DOHH2 (cell line): ENCODE results near the gene IPO5.

Experiments
- H3F3A ChIP-seq: fragments of 200-600 bp; sonication (generic), shearing (Covaris generic); 2 replicates; pipeline ENCODE4 v1.6.0; 2016; ENCODE audit warnings: antibody characterized with exemption, mild to moderate bottlenecking; ENCODE audit not compliant: control insufficient read depth, insufficient read depth
- H3K27ac ChIP-seq: fragments of 200-600 bp; sonication (generic); 2 replicates; pipeline ENCODE4 v1.5.1; 2014; ENCODE audit warnings: low read depth, mild to moderate bottlenecking, low read length, moderate library complexity
- H3K27me3 ChIP-seq: fragments of 200-600 bp; sonication (generic); 2 replicates; pipeline ENCODE4 v1.6.1; 2014; ENCODE audit warnings: mild to moderate bottlenecking, low read length, mixed read lengths; ENCODE audit not compliant: control insufficient read depth
- H3K36me3 ChIP-seq: fragments of 200-600 bp; sonication (generic); 2 replicates; pipeline ENCODE4 v1.6.1; 2014; ENCODE audit warnings: mild to moderate bottlenecking, low read length, moderate library complexity, mixed read lengths; ENCODE audit not compliant: control insufficient read depth
- H3K4me1 ChIP-seq: fragments of 200-600 bp; sonication (generic); 2 replicates; pipeline ENCODE4 v1.6.1; 2014; ENCODE audit warnings: mild to moderate bottlenecking, low read length, mixed read lengths; ENCODE audit not compliant: control insufficient read depth
- H3K4me2 ChIP-seq: fragments of 200-600 bp; sonication (generic); 2 replicates; pipeline ENCODE4 v1.6.0; 2014; ENCODE audit warnings: mild to moderate bottlenecking, low read length, moderate library complexity
- H3K4me3 ChIP-seq: fragments of 200-600 bp; sonication (generic); 2 replicates; pipeline ENCODE4 v1.5.1; 2014; ENCODE audit warnings: mild to moderate bottlenecking, low read length, mixed read lengths
- H3K79me2 ChIP-seq: fragments of 200-600 bp; sonication (generic); 2 replicates; pipeline ENCODE4 v1.6.1; 2014; ENCODE audit warnings: mild to moderate bottlenecking, low read length, mixed read lengths; ENCODE audit not compliant: control insufficient read depth
- H3K9me2 ChIP-seq: fragments of 200-600 bp; sonication (generic); replicated peaks from 2 replicates; pipeline ENCODE4 v1.6.1; 2014; ENCODE audit warnings: mild to moderate bottlenecking, low read length, mixed read lengths; ENCODE audit not compliant: control insufficient read depth
- H3K9me3 ChIP-seq: fragments of 200-600 bp; sonication (generic); 2 replicates; pipeline ENCODE4 v1.6.1; 2014; ENCODE audit warnings: antibody characterized with exemption, low read length, mixed read lengths; ENCODE audit not compliant: control insufficient read depth, insufficient read depth
- H4K20me1 ChIP-seq: fragments of 200-600 bp; sonication (generic); 2 replicates; pipeline ENCODE4 v1.6.0; 2014; ENCODE audit warnings: low read depth, mild to moderate bottlenecking, antibody characterized with exemption, low read length, moderate library complexity; ENCODE audit not compliant: control insufficient read depth, insufficient read depth
- CTCF ChIP-seq: fragments of 200-600 bp; sonication (generic); IDR thresholded peaks from one replicate; pipeline ENCODE4 v1.5.1; 2014; ENCODE audit warnings: antibody characterized with exemption, mild to moderate bottlenecking, low read depth, low read length; ENCODE audit not compliant: poor library complexity, severe bottlenecking
- EZH2phosphoT487 ChIP-seq: fragments of 200-600 bp; sonication (generic); IDR thresholded peaks from 2 replicates; pipeline ENCODE4 v1.6.1; 2017; ENCODE audit warnings: borderline replicate concordance, mild to moderate bottlenecking, antibody characterized with exemption, low read length, moderate library complexity, mixed read lengths

IPO5 gene

DNA sequence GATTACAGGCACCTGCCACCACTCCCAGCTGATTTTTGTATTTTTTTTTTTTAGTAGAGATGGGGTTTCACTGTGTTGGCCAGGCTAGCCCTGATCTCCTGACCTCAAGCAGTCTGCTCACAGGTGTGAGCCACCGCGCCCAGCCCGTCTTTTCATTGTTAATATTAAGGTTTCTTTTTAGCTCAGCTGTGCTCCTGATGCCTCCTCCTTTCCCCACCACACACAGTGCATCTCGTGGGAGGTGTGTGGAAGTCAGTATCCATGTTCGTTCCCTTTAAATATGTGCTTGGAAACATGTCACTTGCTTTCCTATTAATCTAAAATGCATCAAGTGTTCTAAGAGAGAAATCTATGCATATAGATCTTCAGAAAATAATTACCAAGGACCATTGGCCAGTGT is 53.5 kb downstream of the IPO5 start:
- Histone ChIP-seq H3K9me3 (no peaks in the 10 kb centered on the region), H3K79me2 (no peaks in the 10 kb centered on the region), H3K36me3 (peaks cover 89% of the 10 kb centered on the region), H3K4me3 (no peak overlapping the region), H3K9me2 (no peaks in the 10 kb centered on the region), H3F3A (no peaks in the 10 kb centered on the region), H4K20me1 (0 out of 2 replicates have a peak, but pooled peaks cover 4% of the 10 kb centered on the region), H3K4me2 (no peak overlapping the region), H3K4me1 (no peaks in the 10 kb centered on the region), H3K27me3 (no peaks in the 10 kb centered on the region), H3K27ac (no peak overlapping the region)
- TF ChIP-seq EZH2phosphoT487 (no peak), CTCF (no peak)

- Histone ChIP-seq H3K36me3 (peaks cover 96% of the 10 kb centered on the region), H4K20me1 (no peaks in the 10 kb centered on the region), H3K27ac (no peak overlapping the region), H3K27me3 (no peaks in the 10 kb centered on the region), H3K79me2 (no peaks in the 10 kb centered on the region), H3K4me2 (no peak overlapping the region), H3F3A (no peaks in the 10 kb centered on the region), H3K9me3 (no peaks in the 10 kb centered on the region), H3K4me1 (no peaks in the 10 kb centered on the region), H3K4me3 (no peak overlapping the region), H3K9me2 (no peaks in the 10 kb centered on the region)
- no peak for TF ChIP-seq CTCF
Observed at GRCh38 chr13:98013241-98013640, 59.8 kb downstream of the IPO5 start.

DNA sequence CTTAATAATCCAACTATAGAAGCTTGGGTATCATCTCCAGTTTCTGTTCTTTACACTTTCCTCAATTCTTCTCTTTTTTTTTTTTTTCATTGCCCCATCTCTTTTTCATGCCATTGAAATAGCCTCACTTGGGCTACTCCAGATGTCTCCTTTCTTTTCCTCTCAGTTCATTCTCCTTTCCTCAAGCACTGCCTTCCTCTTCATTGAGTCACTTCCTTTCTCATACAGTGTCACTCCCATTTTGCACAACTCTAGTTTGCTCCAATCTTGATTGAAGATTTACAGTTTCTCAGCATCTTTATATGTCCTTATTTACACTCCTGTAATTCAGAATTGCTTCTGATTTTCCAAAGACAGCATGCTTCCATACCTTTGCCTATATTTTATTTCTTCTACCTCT is 61.3 kb downstream of the IPO5 start:
- Histone ChIP-seq H3K79me2 (no peaks in the 10 kb centered on the region), H3K9me2 (no peaks in the 10 kb centered on the region), H3K4me2 (no peak overlapping the region), H3K4me3 (no peak overlapping the region), H3K4me1 (no peaks in the 10 kb centered on the region), H3K27me3 (no peaks in the 10 kb centered on the region), H3K9me3 (no peaks in the 10 kb centered on the region), H3K27ac (no peak overlapping the region), H4K20me1 (no peaks in the 10 kb centered on the region), H3K36me3 (peaks cover 96% of the 10 kb centered on the region), H3F3A (no peaks in the 10 kb centered on the region)
- TF ChIP-seq CTCF (no peak), EZH2phosphoT487 (no peak)

DNA sequence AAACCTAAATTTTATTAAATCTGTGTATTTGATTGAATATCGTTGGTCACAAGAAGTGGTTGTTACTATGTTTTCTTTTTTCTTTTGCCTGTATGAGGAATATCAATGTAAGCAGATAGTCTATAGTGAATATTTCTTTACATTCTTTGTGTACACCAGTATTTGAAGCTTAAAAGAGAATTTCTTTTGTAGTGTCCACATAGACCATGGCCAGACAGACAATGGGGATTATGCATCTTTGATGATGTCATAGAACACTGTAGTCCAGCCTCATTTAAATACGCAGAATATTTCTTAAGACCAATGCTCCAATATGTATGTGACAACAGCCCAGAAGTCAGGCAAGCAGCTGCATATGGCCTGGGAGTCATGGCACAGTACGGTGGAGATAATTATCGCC is 64.8 kb downstream of the IPO5 start:
- H3K27me3 ChIP-seq, result no peaks in the 10 kb centered on the region
- no peak for TF ChIP-seq EZH2phosphoT487
- peaks cover 6% of the 10 kb centered on the region; the same call in 1 of the 2 replicates for H3F3A ChIP-seq
- no peaks in the 10 kb centered on the region for H3K9me3 ChIP-seq
- H3K9me2 ChIP-seq, result no peaks in the 10 kb centered on the region
- no peak overlapping the region for H3K27ac ChIP-seq
- H3K4me1 ChIP-seq, result no peaks in the 10 kb centered on the region
- H4K20me1 ChIP-seq, result peaks cover 3% of the 10 kb centered on the region; the same call in 1 of the 2 replicates
- peaks cover 96% of the 10 kb centered on the region for H3K36me3 ChIP-seq
- no peak overlapping the region for H3K4me3 ChIP-seq
- no peaks in the 10 kb centered on the region for H3K79me2 ChIP-seq
- H3K4me2 ChIP-seq, result no peak overlapping the region
